H1 (cell line): Measurements from ENCODE around the gene ANKRD36C. TPM values are rescaled to one million over a fixed set of nuclear protein-coding genes. Genes with fewer than 3 reads are reported as not detected.
"Not testable (repeated sequence)": the region's sequence is repeated elsewhere in the genome, so short reads cannot be mapped to it uniquely, and the experiment has no call there.

Source experiments
- CTCF ChIA-PET: fragments of 300-600 bp; sonication (Branson Sonifier 250); formaldehyde crosslinking; loops from one replicate; lab custom pipeline; 2021; ENCODE audit not compliant: partially characterized antibody; lab: Charles Lee
- POLR2A ChIA-PET: fragments of 300-600 bp; sonication (Branson Sonifier 250); formaldehyde crosslinking; loops from one replicate; lab custom pipeline; 2021; ENCODE audit warnings: inconsistent platforms; ENCODE audit not compliant: partially characterized antibody; lab: Charles Lee
- DNase-seq, 2 experiments: peaks; one replicate each; pipeline versions ENCODE4 v3.0.0 to v3.0.0-alpha.2; 2010 to 2022; ENCODE audit warnings: low spot score in 2 of 2, low read depth in 1 of 2, mixed read lengths in 1 of 2
- FAIRE-seq: peaks from 2 replicates; lab custom pipeline; 2011; peaks lifted over from hg19 to GRCh38; lab: Jason Lieb, UNC
- H2AFZ ChIP-seq: 2 replicates; pipeline ENCODE4 v1.8.1; 2012; ENCODE audit warnings: low read length, inconsistent platforms
- H2AK5ac ChIP-seq: 2 replicates; pipeline ENCODE4 v1.6.1; 2013; ENCODE audit warnings: low read depth, low read length
- H2BK120ac ChIP-seq: replicated peaks from 2 replicates; pipeline ENCODE3; 2013; ENCODE audit warnings: low read depth, low read length, inconsistent platforms
- H2BK12ac ChIP-seq: 2 replicates; pipeline ENCODE4 v1.6.1; 2013; ENCODE audit warnings: low read depth, low read length
- H2BK15ac ChIP-seq: 2 replicates; pipeline ENCODE4 v1.6.1; 2013; ENCODE audit warnings: low read length
- H2BK20ac ChIP-seq: 2 replicates; pipeline ENCODE4 v1.6.1; 2013; ENCODE audit warnings: low read length
- H2BK5ac ChIP-seq: 2 replicates; pipeline ENCODE4 v1.6.1; 2013; ENCODE audit warnings: low read depth, low read length
- H3K14ac ChIP-seq: 2 replicates; pipeline ENCODE4 v1.6.1; 2013; ENCODE audit warnings: inconsistent platforms; ENCODE audit not compliant: insufficient read length
- H3K18ac ChIP-seq: 2 replicates; pipeline ENCODE4 v1.6.1; 2013; ENCODE audit warnings: low read length; ENCODE audit errors: extremely low read depth
- H3K23ac ChIP-seq: 2 replicates; pipeline ENCODE4 v1.6.1; 2013; ENCODE audit warnings: inconsistent platforms; ENCODE audit not compliant: insufficient read length
- H3K23me2 ChIP-seq: 2 replicates; pipeline ENCODE4 v1.6.1; 2013; ENCODE audit warnings: low read depth, low read length
- H3K27ac ChIP-seq: 2 replicates; pipeline ENCODE4 v1.6.1; 2011; ENCODE audit warnings: low read depth, low read length, inconsistent platforms
- H3K27me3 ChIP-seq, 4 experiments: replicated peaks in 1 of 4; 1 replicate in 1 of 4; 2 replicates in 3 of 4; pipeline versions ENCODE4 v1.6.1 to v1.8.1; 2011 to 2013; ENCODE audit warnings: low read length in 3 of 4, mild to moderate bottlenecking in 3 of 4, inconsistent platforms in 2 of 4, mixed read lengths in 2 of 4, moderate library complexity in 1 of 4; ENCODE audit not compliant: control insufficient read depth in 3 of 4, insufficient read depth in 3 of 4; ENCODE audit errors: extremely low read depth in 1 of 4
- H3K36me3 ChIP-seq, 4 experiments: 2 replicates each; pipeline versions ENCODE4 v1.6.1 to v1.8.1; 2011 to 2013; ENCODE audit warnings: mild to moderate bottlenecking in 4 of 4, low read length in 3 of 4, moderate library complexity in 2 of 4, control low read depth in 1 of 4, inconsistent platforms in 1 of 4; ENCODE audit not compliant: insufficient read depth in 4 of 4, control insufficient read depth in 2 of 4
- H3K4ac ChIP-seq: replicated peaks from 2 replicates; pipeline ENCODE3; 2013; ENCODE audit warnings: low read length, low read depth, mixed read lengths, inconsistent platforms; ENCODE audit not compliant: insufficient read length
- H3K4me1 ChIP-seq, 4 experiments: replicated peaks in 1 of 4; 1 replicate in 1 of 4; 2 replicates in 3 of 4; pipeline versions ENCODE4 v1.6.1 to v1.8.1; 2011 to 2013; ENCODE audit warnings: low read length in 3 of 4, inconsistent platforms in 2 of 4, mixed read lengths in 1 of 4; ENCODE audit not compliant: insufficient read depth in 4 of 4, control insufficient read depth in 3 of 4
- H3K4me2 ChIP-seq, 2 experiments: 2 replicates each; pipeline versions ENCODE4 v1.6.1 to v1.8.1; 2011 to 2013; ENCODE audit warnings: low read depth in 2 of 2, low read length in 2 of 2, control low read depth in 1 of 2, inconsistent platforms in 1 of 2, mild to moderate bottlenecking in 1 of 2; ENCODE audit not compliant: insufficient read depth in 1 of 2
- H3K4me3 ChIP-seq, 4 experiments: fragments of 200-600, 300-600 bp in 1 of 4; sonication (generic), shearing (Covaris generic), sonication (Bioruptor Twin) in 1 of 4; 2 replicates each; pipeline versions ENCODE4 v1.5.1 to v1.8.1; 2011 to 2016; ENCODE audit warnings: low read length in 4 of 4, low read depth in 3 of 4, control low read depth in 2 of 4, inconsistent platforms in 2 of 4, mild to moderate bottlenecking in 2 of 4, mixed read lengths in 1 of 4, moderate library complexity in 1 of 4; ENCODE audit not compliant: insufficient read depth in 2 of 4; ENCODE audit errors: extremely low read depth in 1 of 4
- H3K56ac ChIP-seq: replicated peaks from 2 replicates; pipeline ENCODE3; 2013; ENCODE audit warnings: low read depth, mild to moderate bottlenecking, mixed read lengths, low read length, inconsistent platforms; ENCODE audit not compliant: insufficient read length
- H3K79me1 ChIP-seq: 2 replicates; pipeline ENCODE4 v1.6.1; 2013; ENCODE audit warnings: low read depth, low read length, control low read depth
- H3K79me2 ChIP-seq, 2 experiments: 2 replicates each; pipeline versions ENCODE4 v1.6.1 to v1.8.1; 2012 to 2013; ENCODE audit warnings: low read length in 2 of 2, mild to moderate bottlenecking in 2 of 2, inconsistent platforms in 1 of 2; ENCODE audit not compliant: insufficient read depth in 2 of 2, control insufficient read depth in 1 of 2
- H3K9ac ChIP-seq, 4 experiments: replicated peaks in 1 of 4; 1 replicate in 1 of 4; 2 replicates in 3 of 4; pipeline versions ENCODE4 v1.6.1 to v1.8.1; 2011 to 2013; ENCODE audit warnings: low read depth in 3 of 4, low read length in 3 of 4, control low read depth in 2 of 4, mild to moderate bottlenecking in 2 of 4, moderate library complexity in 2 of 4, inconsistent platforms in 1 of 4; ENCODE audit errors: extremely low read depth in 1 of 4
- H3K9me3 ChIP-seq, 2 experiments: 2 replicates each; pipeline versions ENCODE4 v1.6.1 to v1.8.1; 2012 to 2013; ENCODE audit warnings: mild to moderate bottlenecking in 2 of 2, moderate library complexity in 2 of 2, control low read depth in 1 of 2, inconsistent platforms in 1 of 2, low read depth in 1 of 2, low read length in 1 of 2, mixed read lengths in 1 of 2; ENCODE audit not compliant: insufficient read depth in 2 of 2
- H4K20me1 ChIP-seq, 2 experiments: replicated peaks in 1 of 2; 2 replicates each; pipeline versions ENCODE3 to v1.8.1; 2011 to 2013; ENCODE audit warnings: inconsistent platforms in 2 of 2, low read length in 2 of 2, mild to moderate bottlenecking in 1 of 2; ENCODE audit not compliant: insufficient read depth in 2 of 2, control insufficient read depth in 1 of 2
- H4K5ac ChIP-seq: 2 replicates; pipeline ENCODE4 v1.6.1; 2013; ENCODE audit warnings: low read length, low read depth, mixed read lengths, inconsistent platforms; ENCODE audit not compliant: insufficient read length
- H4K8ac ChIP-seq: 2 replicates; pipeline ENCODE4 v1.8.0; 2013; ENCODE audit warnings: mild to moderate bottlenecking, moderate library complexity, low read length, inconsistent platforms; ENCODE audit not compliant: insufficient read depth; ENCODE audit errors: extremely low read depth
- H4K91ac ChIP-seq: replicated peaks from 2 replicates; pipeline ENCODE3; 2013; ENCODE audit warnings: low read length, mixed read lengths, inconsistent platforms; ENCODE audit not compliant: insufficient read length
- WGBS, 2 experiments: shearing (Covaris generic) in 1 of 2; methylation state at CpG; one replicate each; pipeline versions ENCODE4 v1.1.6 to v1.1.7; 2013 to 2015; ENCODE audit warnings: low lambda C conversion rate in 2 of 2, mixed read lengths in 2 of 2, inconsistent platforms in 1 of 2, low coverage in 1 of 2, missing lambda C conversion rate in 1 of 2; ENCODE audit not compliant: insufficient replicate concordance in 2 of 2, insufficient coverage in 1 of 2, insufficient read length in 1 of 2; ENCODE audit errors: extremely low coverage in 1 of 2, missing lambda C conversion rate in 1 of 2; 5-methylcytosine and 5-hydroxymethylcytosine counted together
- long read RNA-seq, 2 experiments: library from RNA in 1 of 2; library from capped mRNA in 1 of 2; stranded (forward); transcript quantifications; one replicate each; pipeline ENCODE4 v2.0.0, GENCODE V29; 2021; ENCODE audit warnings: inconsistent platforms in 1 of 2
- polyA minus RNA-seq, 3 experiments: library from RNA; depleted of rRNA, polyadenylated mRNA; stranded (reverse); fragments of >200 nt; gene quantifications; 1 replicate in 2 of 3; 2 replicates in 1 of 3; pipeline ENCODE4 v1.2.3, GENCODE V29; 2011
- polyA plus RNA-seq, 7 experiments: library from polyadenylated mRNA; depleted of rRNA in 3 of 7; stranded (reverse) in 5 of 7; unstranded in 2 of 7; fragments of >200 nt in 5 of 7; fragments of 200-250 nt in 2 of 7; gene quantifications; 1 replicate in 5 of 7; 2 replicates in 1 of 7; 4 replicates in 1 of 7; pipeline versions ENCODE4 v1.2.1 to v1.2.3, GENCODE V29; 2011 to 2013; ENCODE audit warnings: missing spikeins in 2 of 7, mixed read lengths in 2 of 7
- total RNA-seq: library from RNA; stranded (reverse); fragmentation: NEBNext Ultra II Directional; extraction: Animal tissue kit (Norgen Biotek cat#: 25700); gene quantifications from 2 replicates; pipeline ENCODE4 v1.2.1, GENCODE V29; 2021

ANKRD36C gene
- total RNA-seq (6.4 and 7.3 TPM in 2 replicates), polyA plus RNA-seq (2011; rRNA removed) (0.89 and 1.1 TPM in 2 replicates), polyA minus RNA-seq (2011; rRNA and poly(A)+ RNA removed) (26.6 and 34.0 TPM in 2 replicates)
- 0.94 TPM for polyA plus RNA-seq (2011; cell fraction: cytosol; rRNA removed)
- polyA plus RNA-seq (2011; cell fraction: nucleus; rRNA removed) = 5.2 TPM
- 0.93 to 2.0 TPM (median 1.7 TPM) in 4 replicates for polyA plus RNA-seq (2012, experiment 1 of 2)
- polyA plus RNA-seq (2012, experiment 2 of 2) = 0.34 TPM
- 2.4 TPM for polyA plus RNA-seq (2013, experiment 1 of 2)
- polyA plus RNA-seq (2013, experiment 2 of 2) = 1.9 TPM
- 2.7 TPM for polyA minus RNA-seq (2011; cell fraction: cytosol; rRNA and poly(A)+ RNA removed)
- polyA minus RNA-seq (2011; cell fraction: nucleus; rRNA and poly(A)+ RNA removed) = 87.8 TPM
- long read RNA-seq, experiment 1 = 0 reads
- long read RNA-seq, experiment 2 = 0 reads

GRCh38 chr2:95991351-95992094 is at the start of gene ANKRD36C:
Gene ANKRD36C, minus strand, starts transcription at chr2:95991824. Its CDS starts 116 bp downstream, at chr2:95991708.
- not testable (repeated sequence) for H3K36me3 ChIP-seq, H3K79me2 ChIP-seq, H2BK15ac ChIP-seq, H2BK120ac ChIP-seq, H3K23ac ChIP-seq, H2BK20ac ChIP-seq, FAIRE-seq, H3K4me1 ChIP-seq, H4K91ac ChIP-seq, H2BK12ac ChIP-seq, H2BK5ac ChIP-seq, H3K27ac ChIP-seq, H3K23me2 ChIP-seq, H3K9me3 ChIP-seq, H3K79me1 ChIP-seq, H3K18ac ChIP-seq, H3K56ac ChIP-seq, H2AK5ac ChIP-seq, H3K27me3 ChIP-seq, H3K4ac ChIP-seq, H4K20me1 ChIP-seq, H3K14ac ChIP-seq, H4K5ac ChIP-seq
- Histone ChIP-seq H4K8ac (peak within 1 kb of the TSS; percentile 86; the same call in 1 of the 2 replicates), H3K4me2 (peak within 1 kb of the TSS; percentile 73 to 85), H3K9ac (peak within 1 kb of the TSS in 1 of 4 experiments; percentile 37; a peak in 1 of 7 replicates), H2AFZ (peak within 1 kb of the TSS; percentile 96), H3K4me3 (peak within 1 kb of the TSS; percentile 61 to 77 (median 64))
- ChIA-PET CTCF (interaction anchor here (1.5 to 3.6 kb wide), 4 partner anchors 17 to 183 kb away, joined by 3 to 32 read pairs (median 8); partner anchors contain the start of gene ASTL), POLR2A (interaction anchor here (1.5 kb wide), 1 partner anchor 344 kb away, joined by 3 read pairs; the partner anchor contains the start of gene NCAPH)
- WGBS, 2 experiments = 3% methylated on average over 22 of the region's 56 CpGs; no CpG with 5 or more reads in 1 of the 2 experiments
- DNase-seq = peak in 1 of 2 experiments; percentile 56
